ENCODE measurements around the gene HES6.

HES6 gene

DNA sequence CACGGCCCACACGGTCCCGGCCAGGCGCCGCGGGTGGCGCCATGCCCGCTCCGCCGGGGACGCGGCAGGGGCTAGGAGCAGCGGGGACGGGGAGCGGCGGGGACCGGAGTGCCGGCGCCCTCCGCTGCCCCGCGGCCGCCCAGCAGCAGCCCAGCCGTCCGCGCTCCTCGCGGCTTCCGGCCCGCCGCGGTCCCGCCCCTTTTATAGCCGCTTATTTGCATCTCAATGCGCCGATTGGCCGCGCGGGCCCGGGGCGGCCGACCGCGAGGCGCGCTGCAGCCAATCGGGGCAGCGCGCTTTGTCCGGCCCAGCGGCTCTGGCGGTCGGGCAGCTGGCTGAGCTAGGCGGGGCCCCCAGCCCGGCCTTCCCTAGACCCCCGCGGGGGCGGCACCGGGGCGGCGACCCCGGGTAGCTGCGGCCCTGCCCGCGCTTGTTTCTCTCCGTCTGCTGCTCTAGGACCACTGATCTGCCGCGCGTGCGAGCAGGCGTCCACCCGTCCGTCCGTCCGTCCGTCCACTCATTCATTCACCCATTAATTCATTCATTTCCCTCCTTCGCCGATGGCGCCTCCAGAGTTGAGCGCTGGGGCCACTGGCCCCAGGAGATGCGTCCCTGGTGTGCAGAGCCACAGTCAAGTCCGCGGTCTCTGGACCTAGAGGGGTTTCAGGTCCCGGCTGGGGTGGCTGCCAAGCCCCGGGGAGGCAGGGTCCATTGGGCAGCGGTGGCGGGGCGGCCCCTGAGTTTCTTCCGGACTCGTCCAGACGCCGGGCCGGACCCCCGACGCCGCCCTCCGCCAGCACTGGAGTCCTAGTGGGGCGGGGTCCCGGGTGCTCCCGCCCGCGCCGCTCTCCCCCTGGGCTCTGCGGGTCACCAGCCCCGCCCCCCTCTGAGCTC, at the start of gene HES6:
Gene HES6 (minus strand): TSS at position 176 of the 894 bp plus-strand sequence. CDS start 133 bp downstream, at position 43.
- DNase-seq (ENCODE audit: low read depth in 1 of 2, low spot score in 1 of 2): peak; percentile 48 to 70

DNA sequence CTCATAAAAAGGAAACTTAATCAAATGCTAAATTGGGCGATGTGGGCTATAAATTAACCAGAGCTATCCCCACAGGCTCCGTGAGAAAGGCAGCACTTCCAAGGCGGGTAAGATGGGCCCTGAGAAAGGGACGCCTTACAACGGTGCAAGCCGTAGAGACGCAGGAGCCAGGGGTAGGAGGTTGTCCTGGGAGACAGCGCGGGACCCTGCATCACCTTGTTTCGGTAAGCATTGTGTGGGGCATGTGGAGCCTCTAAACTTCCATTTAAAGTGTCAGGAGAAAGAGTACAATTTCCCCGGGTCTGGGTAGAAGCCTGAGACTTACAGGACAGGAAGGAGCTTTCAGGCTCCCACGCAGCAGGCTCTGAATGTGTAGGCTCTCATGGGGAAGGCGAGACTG, 49.7 kb upstream of the HES6 start:
- DNase-seq (ENCODE audit: low read depth in 1 of 2, low spot score in 1 of 2): no peak

GRCh38 chr2:238288650-238289573, 49.1 kb upstream of the HES6 start:
- peak; percentile 92 to 94 for DNase-seq (ENCODE audit: low read depth in 1 of 2, low spot score in 1 of 2)

- DNase-seq (ENCODE audit: low read depth in 1 of 2, low spot score in 1 of 2): peak in 1 of 2 donors; percentile 19
These were observed 48.2 kb upstream of the HES6 start, which contains the start of gene PER2 for GRCh38 chr2:238287737-238288649. Gene PER2, minus strand, starts transcription at chr2:238288610. Its CDS starts 10,674 bp downstream, at chr2:238277936.

- no peak for DNase-seq (ENCODE audit: low read depth in 1 of 2, low spot score in 1 of 2)
These were observed 47.3 kb upstream of the HES6 start for GRCh38 chr2:238286987-238287736.

DNA sequence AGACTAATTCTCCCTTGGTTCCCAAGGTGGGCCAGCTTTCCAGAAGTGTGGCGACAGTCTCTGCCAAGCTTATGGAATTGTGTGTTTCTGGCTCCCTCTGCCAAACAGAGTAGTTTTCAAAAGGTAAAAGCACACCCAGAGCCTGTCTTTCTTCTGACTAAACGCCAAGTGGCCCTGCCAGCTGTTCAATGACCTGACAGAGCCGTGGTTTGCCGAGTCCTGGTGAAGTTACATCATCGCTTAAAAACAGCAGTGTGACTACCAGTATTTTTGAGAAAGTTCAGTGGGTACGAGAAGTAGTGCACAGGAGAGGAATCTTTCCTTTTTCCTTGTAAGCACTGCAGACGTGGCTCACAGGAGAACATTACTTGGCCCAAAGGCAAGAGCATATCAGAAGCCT, 46.7 kb upstream of the HES6 start:
- no peak for DNase-seq (ENCODE audit: low read depth in 1 of 2, low spot score in 1 of 2)

GRCh38 chr2:238286095-238286494, 46.3 kb upstream of the HES6 start:
- DNase-seq (ENCODE audit: low read depth in 1 of 2, low spot score in 1 of 2): no peak

DNA sequence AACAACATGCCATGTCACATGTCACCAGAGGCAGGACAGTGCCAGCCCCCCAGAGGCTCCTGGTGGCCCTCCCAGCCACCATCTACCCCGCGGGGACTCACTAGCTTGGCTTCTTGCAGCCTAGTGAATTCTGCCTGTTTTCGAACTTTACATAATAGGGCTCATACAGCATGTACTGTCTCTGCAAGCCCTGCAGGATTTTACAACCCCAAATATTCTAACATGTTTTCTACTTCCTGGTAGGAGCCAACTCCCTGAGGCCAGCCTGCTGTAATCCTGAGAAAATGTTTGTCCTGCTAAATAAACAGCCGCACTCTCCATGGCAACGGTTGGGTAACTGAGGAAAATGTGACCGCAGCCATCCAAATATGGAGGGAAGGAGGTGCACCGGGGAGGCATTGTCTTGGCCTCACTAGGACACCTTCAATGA, 45.8 kb upstream of the HES6 start:
- no peak for DNase-seq (ENCODE audit: low read depth in 1 of 2, low spot score in 1 of 2)

DNA sequence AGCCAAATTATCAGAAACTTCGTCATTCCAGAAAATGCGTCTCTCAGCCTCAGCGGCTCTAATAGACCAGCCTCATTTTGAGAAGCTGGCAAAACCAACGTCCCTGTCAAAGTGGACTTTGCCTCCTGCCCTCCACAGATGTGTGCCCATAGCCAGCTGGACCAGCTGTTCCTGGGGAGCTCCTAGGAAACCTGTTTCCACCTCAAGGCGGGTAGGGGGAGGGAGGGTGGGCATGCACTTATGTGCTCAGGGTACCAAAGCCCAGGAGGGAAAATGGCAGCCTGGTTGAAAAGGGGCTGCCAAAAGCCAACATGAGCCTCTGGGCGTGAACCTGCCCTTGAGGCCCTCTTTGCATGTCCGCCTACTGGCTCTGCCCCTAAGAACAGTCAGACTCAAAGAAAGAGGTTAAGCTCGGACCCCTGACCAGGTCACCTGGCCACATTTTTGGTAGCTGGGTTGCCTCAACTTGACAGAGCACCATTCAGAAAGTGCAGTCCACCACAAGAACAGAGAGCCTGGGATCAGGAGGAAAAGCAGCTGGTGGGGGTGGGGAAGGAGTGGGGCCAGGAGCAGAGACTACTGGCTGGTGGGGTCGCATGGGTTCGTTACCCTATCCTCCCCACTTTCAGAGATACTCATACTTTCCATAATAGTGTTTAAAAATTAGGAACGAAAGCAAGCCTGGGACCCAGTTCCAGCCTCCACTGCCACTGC, 45.1 kb upstream of the HES6 start:
- no peak for DNase-seq (ENCODE audit: low read depth in 1 of 2, low spot score in 1 of 2)

DNA sequence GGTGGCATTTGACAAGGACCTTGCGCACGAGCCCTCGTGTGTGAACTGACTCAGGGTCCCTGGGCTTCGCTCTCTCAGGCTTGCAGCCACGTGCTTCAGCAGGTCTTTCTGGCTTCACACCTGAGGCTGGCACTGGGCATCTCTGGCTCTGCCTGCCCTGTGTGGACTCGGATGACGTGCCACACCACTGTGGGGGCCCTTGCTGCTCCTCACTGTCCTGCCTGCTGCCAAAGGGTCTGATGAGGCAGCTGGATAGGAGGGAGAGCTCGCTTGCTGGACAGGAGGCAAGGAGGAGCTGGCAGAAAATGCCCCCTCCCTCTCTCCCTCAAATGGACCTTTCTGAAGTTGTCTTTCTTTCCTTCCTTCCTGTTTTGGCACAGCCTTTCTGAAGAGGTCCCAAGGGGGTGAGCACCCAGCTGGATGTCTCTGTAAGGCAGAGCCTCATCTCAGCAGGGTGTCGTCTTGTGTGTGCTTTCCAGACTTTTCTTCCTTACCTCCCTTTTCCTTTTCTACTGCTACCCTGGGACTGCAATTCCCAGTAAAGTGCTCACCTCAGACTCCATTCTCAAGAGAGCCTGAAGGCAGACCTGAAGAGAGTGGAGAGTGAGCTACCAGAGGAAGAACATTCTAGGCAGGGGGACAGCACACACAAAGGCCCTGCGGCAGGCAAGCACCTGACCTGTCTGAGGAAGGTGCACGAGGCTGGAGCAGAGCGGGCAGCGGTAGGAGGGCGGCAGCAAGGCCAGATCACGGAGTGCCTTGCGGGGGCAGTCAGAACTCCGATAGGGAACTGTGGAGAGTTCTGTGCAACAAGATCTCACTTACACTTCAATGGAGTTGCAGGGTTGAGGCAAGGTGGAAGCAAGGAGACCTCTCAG, 43.3 kb upstream of the HES6 start:
- DNase-seq (ENCODE audit: low read depth in 1 of 2, low spot score in 1 of 2): no peak

DNA sequence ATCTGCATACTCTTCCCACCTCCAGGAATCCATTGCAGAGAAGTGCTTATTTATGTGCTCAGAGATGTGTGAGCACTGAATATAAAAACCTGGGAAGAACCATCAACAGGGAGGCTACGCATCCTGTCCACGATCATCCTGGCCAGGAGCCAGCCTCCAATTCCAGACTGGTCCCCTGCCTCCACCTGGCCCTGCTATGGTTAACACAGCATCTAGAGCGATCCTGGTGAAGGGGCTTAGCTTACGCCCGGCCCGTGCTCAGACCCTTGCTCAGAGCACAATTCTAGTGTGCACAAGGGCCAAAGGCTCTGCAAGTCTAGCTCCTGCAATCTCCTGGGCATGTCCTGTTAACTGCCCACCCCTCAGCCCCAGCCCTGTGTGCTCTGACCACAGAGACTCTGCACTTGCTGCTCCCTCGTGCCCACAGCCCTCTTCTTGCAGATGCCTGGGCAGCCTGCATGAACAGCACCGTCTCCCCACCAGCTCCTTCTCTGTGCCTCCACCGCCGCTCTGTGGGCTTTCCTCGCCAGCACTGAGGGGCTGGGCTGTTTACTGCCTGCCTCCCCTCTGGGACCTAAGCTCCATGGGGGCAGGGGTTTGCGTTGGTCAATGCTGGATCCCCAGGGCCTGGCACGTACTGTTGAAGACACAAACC, 42.1 kb upstream of the HES6 start:
- no peak for DNase-seq (ENCODE audit: low read depth in 1 of 2, low spot score in 1 of 2)

DNA sequence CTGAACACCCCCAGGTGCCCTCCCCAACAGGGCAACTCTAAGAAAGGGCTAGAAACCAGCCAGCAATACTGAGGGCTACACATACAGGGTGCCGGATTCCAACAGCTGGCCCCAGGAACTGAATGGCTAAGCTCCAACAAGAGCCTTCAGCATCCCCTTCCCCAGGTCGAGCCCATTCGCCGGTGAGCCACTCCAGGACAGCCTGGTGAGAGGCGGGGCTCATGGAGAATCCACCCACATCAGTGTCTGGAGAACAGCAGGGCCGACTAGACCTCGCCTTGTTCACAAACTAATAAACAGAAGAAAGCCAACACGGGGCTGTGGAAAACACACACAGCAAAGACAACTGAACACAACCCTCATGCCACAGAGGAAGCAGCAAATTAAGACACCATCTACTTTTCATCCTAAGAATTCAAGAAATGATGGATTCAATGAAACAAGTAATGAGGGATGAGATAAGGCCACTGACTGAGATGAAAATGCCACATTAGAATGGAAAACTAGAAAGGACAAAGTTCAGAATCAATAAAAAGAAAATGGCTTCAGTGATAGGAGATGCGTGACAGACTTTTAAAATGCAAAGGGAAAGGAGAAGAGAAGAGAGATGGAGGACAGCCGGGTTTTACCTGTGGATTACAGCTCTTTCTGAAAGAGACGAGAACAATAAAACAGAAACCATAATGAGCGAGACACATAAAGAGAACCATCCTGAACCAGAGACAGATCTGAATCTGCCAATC, 40.4 kb upstream of the HES6 start:
- DNase-seq (ENCODE audit: low read depth in 1 of 2, low spot score in 1 of 2): no peak

GRCh38 chr2:238279324-238279682, 39.5 kb upstream of the HES6 start:
- no peak for DNase-seq (ENCODE audit: low read depth in 1 of 2, low spot score in 1 of 2)

DNA sequence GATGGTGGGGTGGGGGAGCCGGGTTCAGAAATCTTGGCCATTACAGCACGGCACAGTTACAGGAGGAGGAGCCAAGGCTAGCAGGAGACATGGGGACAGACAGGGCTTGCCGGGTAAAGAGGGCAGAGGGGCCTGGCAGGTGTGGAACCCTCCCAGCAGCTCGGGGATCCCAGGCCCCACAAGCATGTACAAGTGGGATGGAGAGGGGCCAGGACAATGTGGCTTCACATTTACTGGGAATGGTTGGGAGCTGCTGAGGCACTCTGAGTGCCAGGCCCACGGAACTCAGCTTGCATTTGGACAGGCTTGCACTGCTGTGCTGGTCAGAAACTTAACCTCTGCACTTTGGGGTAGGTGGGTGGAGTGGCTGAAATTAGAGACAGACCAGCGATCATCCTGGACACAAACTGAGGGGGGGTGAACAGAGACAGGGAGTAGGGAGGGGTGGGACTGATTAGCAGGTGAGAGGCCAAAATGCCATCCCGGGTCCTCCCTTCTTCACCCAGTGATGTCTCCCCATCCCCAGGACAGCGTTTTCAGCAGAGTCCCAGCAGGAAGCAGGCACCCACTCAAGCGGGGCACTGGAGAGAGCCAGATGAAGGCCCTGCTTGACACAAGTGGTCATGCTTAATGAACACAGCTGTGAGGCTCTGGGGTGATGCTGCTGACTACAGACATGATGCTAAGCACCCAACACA, 38.9 kb upstream of the HES6 start:
- DNase-seq (ENCODE audit: low read depth in 1 of 2, low spot score in 1 of 2): no peak

DNA sequence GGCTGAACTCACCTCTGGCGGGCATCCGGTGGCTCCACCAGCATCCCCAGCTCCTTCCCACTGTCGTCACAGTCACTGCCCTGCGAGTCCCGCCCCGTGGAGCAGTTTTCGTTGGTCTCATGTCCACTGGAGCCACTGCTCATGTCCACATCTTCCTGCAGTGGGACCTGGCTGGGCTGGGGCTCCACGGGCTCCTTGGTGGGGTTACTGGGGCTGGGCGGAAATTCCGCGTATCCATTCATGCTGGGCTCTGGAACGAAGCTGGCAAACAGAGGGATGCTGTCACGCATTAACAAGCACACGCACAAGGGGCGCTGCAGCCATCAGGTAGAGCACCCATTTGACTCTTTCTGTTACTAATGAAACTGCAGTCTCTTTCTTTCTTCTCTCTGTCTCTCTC, 37.9 kb upstream of the HES6 start:
- no peak for DNase-seq (ENCODE audit: low read depth in 1 of 2, low spot score in 1 of 2)

- DNase-seq (ENCODE audit: low read depth in 1 of 2, low spot score in 1 of 2): no peak
These were observed 34.5 kb upstream of the HES6 start for GRCh38 chr2:238274152-238274865.

All from activated T-helper 1 cell treated with anti-CD3 and anti-CD28 coated beads, Interleukin-2, amount 50 U/mL, for 16 hours (primary cell).